Muscle of back (tissue), 11 donors: ENCODE results near the gene POLG. TPM values are rescaled to one million over a fixed set of nuclear protein-coding genes. Genes with fewer than 3 reads are reported as not detected.

ENCODE experiments used
- DNase-seq, 3 donors: peaks; one replicate each; pipeline versions ENCODE4 v3.0.0 to v3.0.0-alpha.2; 2013
- polyA plus RNA-seq, 10 donors: library from polyadenylated mRNA; unstranded; fragments of 120-200 nt; gene quantifications; one replicate each; pipeline ENCODE4 v1.2.1, GENCODE V29; 2013; ENCODE audit not compliant: insufficient read length in 10 of 10

The POLG gene
- polyA plus RNA-seq, 10 donors, result 31.8 to 53.5 (median 39.4) TPM

- no peak for DNase-seq
Measured at GRCh38 chr15:89328398-89329254, 6.0 kb downstream of the POLG start.

- no peak for DNase-seq
Measured at GRCh38 chr15:89327113-89327512, 7.5 kb downstream of the POLG start.

GRCh38 chr15:89326316-89326715 is 8.3 kb downstream of the POLG start:
- no peak for DNase-seq

DNA sequence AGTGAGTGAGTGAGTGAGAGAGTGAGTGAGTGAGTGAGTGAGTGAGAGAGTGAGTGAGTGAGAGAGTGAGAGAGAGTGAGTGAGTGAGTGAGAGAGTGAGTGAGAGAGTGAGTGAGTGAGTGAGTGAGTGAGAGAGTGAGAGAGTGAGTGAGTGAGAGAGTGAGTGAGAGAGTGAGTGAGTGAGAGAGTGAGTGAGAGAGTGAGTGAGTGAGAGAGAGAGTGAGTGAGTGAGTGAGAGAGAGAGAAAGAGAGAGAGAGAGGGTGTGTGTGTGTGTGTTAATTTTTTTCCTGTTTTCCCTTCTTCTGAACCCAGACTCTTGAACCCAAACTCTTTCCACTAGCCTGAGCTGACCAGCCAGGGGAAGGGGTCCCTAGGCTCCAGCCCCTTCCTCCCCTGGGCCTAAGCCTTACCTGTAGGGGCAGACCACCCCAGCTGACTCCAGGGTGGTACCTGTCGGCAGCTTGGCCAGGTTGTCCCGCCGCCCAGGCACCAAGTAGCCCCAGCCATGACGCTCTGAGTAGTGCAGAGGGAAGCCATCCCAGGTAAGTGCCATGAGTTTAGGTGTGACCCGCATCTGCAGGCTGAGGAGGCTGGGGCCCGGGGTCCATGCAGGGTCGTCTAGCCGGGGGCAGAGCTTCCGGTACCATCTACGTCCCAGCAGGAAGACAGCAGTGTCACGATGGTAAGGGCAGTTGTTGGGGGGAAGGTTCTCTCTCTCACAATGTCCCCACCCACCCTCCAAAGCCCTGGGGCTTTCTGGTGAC is 9.4 kb downstream of the POLG start:
- DNase-seq, result no peak

- no peak for DNase-seq
Measured at GRCh38 chr15:89323825-89324224, 10.8 kb downstream of the POLG start.

GRCh38 chr15:89322822-89323221 is 11.8 kb downstream of the POLG start:
- no peak for DNase-seq

- DNase-seq, result no peak
Measured at GRCh38 chr15:89321521-89322410, 12.9 kb downstream of the POLG start.

DNA sequence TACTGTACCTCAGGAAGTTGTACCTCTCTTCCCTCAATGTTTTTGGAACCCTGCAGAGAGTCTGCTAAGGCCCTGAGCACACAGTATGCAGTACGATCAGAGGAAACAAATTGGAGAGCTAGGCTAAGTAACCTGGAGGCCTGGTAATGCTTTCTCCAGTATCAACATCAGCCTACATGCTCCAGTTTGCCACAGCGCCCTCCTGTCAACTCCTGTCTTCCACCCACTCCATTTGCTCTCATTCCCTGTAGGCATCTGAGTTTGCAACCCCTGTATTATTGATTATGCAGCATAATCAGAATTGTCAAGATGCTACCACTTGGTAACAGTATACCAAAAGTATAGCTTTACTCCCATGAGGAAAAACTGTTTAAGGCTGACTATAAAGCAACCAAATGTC is 14.4 kb downstream of the POLG start:
- DNase-seq, result no peak

DNA sequence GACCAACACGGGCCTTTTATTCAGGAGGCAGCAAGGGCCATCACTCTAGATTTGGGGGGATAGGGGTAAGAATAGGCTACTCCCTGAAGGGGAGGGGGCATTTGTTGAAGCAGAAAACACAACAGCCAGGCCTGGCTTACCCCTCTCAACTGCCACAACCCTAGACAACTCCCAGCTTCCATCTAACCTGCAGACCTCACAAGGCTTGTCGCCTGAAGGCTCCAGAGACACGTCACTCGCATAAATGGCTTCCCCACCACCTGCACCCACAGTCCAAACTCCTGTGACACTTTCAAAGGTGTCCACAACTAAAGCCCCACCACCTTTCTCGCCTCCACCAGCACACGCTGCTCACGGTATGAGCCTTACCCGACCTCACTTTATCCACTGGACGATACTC is 14.9 kb downstream of the POLG start:
- DNase-seq, result no peak

- DNase-seq, result no peak
Measured at GRCh38 chr15:89317186-89317720, 17.4 kb downstream of the POLG start.

- no peak for DNase-seq
Measured at GRCh38 chr15:89316504-89316903, 18.1 kb downstream of the POLG start.

GRCh38 chr15:89315375-89315929 is 19.2 kb downstream of the POLG start:
- no peak for DNase-seq

- DNase-seq, result no peak
Measured at GRCh38 chr15:89309993-89310392, 24.6 kb downstream of the POLG start.

- no peak for DNase-seq
Measured at GRCh38 chr15:89308236-89308635, 26.4 kb downstream of the POLG start.

DNA sequence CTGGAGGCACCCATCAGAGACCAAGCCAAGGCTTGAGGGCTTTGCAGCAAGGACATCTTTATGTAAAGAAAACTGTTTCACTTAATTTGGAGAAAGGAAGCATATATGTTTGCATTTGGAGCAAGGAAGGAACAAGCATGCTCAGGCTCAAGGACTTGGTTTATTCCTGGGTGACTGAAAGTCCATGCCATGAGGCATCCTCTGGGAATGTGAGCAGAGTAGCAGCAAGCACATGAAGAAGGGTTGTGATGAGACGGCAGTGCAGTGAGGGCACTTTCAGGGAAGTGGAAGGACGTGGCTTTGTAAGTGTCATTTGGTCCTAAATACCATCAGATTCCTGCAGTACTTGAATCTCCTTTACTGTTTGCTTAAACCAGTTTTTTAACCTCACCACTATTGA is 26.8 kb downstream of the POLG start:
- no peak for DNase-seq

GRCh38 chr15:89307046-89307587 is 27.5 kb downstream of the POLG start:
- no peak for DNase-seq

DNA sequence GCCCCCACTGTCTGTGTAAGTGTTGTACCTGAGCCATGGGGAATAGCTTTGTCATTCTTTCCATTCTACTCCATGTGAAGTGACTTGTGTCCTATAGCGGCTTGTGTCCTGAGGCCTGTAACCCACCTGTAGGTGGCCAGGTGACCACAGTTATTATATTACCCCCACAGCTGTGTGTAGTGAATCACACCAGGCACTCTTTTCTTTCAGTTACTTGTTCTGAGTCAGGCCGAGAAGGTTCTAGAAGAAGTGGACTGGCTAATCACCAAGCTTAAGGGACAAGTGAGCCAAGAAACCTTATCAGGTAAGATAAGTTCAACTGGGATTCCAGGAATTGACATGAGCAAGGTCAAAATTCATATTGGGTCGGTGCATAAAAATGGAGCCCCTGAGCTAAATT is 29.2 kb downstream of the POLG start:
- no peak for DNase-seq

DNA sequence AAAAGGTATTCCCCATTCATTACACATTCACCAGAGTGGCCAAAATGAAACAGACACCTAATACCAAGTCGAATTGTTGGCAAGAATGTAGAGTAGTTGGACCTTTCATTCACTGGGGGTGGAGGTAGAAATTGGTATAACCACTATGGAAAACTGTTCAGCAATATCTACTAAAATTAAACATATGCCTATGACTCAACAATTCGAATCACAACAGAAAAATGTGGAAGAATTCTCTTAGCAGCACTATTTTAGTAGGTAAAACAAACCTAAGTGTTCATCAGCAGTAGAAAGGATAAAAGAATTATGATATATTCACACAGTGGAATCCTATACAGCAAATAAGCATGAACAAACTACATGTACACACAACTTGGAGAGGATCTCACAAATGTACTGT is 30.6 kb downstream of the POLG start:
- DNase-seq, result no peak

- DNase-seq, result no peak
Measured at GRCh38 chr15:89301304-89302089, 33.1 kb downstream of the POLG start.

DNA sequence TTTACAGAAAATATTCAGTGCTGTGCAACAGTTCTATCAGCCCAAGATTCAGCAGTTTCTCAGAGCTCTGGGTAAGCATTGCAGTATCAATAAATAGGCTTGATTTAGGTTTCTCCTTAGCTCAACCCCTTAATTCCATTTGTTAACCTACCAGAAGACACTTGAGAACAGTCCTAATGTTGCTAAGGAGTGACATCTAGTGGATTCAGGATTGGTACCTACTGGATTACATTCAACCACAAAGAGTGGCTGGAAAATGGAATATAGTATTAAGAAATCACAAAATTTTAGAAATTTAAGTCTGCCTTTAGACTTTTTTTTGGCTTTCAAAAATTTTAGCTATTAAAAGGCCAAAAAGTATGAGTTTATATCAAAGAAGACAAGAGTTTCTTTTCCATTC is 34.7 kb downstream of the POLG start:
- peak in 2 of 3 donors; percentile 5 to 27 for DNase-seq
